A673 (cell line): Measurements from ENCODE around the gene NVL. TPM values are rescaled to one million over a fixed set of nuclear protein-coding genes. Genes with fewer than 3 reads are reported as not detected.

Experiments used
- BruUV-seq: library from RNA; stranded (reverse); fragments of 400-500 nt; replicated peaks from 2 replicates; lab custom pipeline; 2021; lab: Mats Ljungman, UMichigan
- CTCF ChIA-PET: fragments of 300-600 bp; sonication (Branson Sonifier 250); formaldehyde crosslinking; loops from one replicate; lab custom pipeline; 2022; ENCODE audit warnings: antibody characterized with exemption; lab: Charles Lee
- POLR2A ChIA-PET: fragments of 300-600 bp; sonication (Branson Sonifier 250); formaldehyde crosslinking; loops from one replicate; lab custom pipeline; 2022; ENCODE audit warnings: antibody characterized with exemption; ENCODE audit not compliant: low non-redundant PET; lab: Charles Lee
- DNase-seq: peaks from one replicate; pipeline ENCODE4 v3.0.0-alpha.2; 2015; ENCODE audit warnings: low spot score
- H3K27ac ChIP-seq: fragments of 200-600 bp; sonication (generic); 2 replicates; pipeline ENCODE4 v1.5.1; 2016; ENCODE audit warnings: mixed run types, low read depth, mild to moderate bottlenecking, mixed read lengths, antibody characterized with exemption, low read length; ENCODE audit not compliant: poor library complexity, severe bottlenecking
- H3K27me3 ChIP-seq: fragments of 200-600 bp; sonication (generic); replicated peaks from 2 replicates; pipeline ENCODE4 v1.6.1; 2017; ENCODE audit warnings: mixed run types, low read depth, mild to moderate bottlenecking, mixed read lengths, antibody characterized with exemption, low read length; ENCODE audit not compliant: insufficient read depth, poor library complexity
- H3K36me3 ChIP-seq: fragments of 200-600 bp; sonication (generic); 2 replicates; pipeline ENCODE4 v1.6.1; 2016; ENCODE audit warnings: mixed run types, mild to moderate bottlenecking, mixed read lengths, antibody characterized with exemption, low read length; ENCODE audit not compliant: insufficient read depth, poor library complexity, severe bottlenecking
- H3K4me1 ChIP-seq: fragments of 200-600 bp; sonication (generic); 2 replicates; pipeline ENCODE4 v1.6.1; 2017; ENCODE audit warnings: mixed run types, mild to moderate bottlenecking, mixed read lengths, antibody characterized with exemption, low read length; ENCODE audit not compliant: insufficient read depth, poor library complexity, severe bottlenecking
- H3K4me3 ChIP-seq: fragments of 200-600 bp; sonication (generic); 2 replicates; pipeline ENCODE4 v1.5.1; 2016; ENCODE audit warnings: low read depth, mixed run types, mild to moderate bottlenecking, mixed read lengths, low read length; ENCODE audit not compliant: poor library complexity, severe bottlenecking
- H3K9me3 ChIP-seq: fragments of 200-600 bp; sonication (generic); 2 replicates; pipeline ENCODE4 v1.6.1; 2016; ENCODE audit warnings: mixed run types, low read depth, mild to moderate bottlenecking, mixed read lengths, antibody characterized with exemption, low read length; ENCODE audit not compliant: poor library complexity, severe bottlenecking
- CTCF ChIP-seq: fragments of 300-800, 200-600 bp; sonication (generic); conservative IDR thresholded peaks from 2 replicates; pipeline ENCODE4 v1.5.1; 2017; ENCODE audit warnings: low read depth, mild to moderate bottlenecking, antibody characterized with exemption, low read length, moderate library complexity, mixed read lengths
- EZH2 ChIP-seq: fragments of 200-600 bp; sonication (generic); IDR thresholded peaks from 2 replicates; pipeline ENCODE4 v1.6.1; 2017; ENCODE audit warnings: borderline replicate concordance, low read depth, mild to moderate bottlenecking, mixed read lengths, antibody characterized with exemption, low read length; ENCODE audit not compliant: poor library complexity, severe bottlenecking
- intact Hi-C: fragments of 100-400 bp; cut with micrococcal nuclease; formaldehyde crosslinking; loops from one replicate; pipeline ENCODE4 v1.10.0; 2022; ENCODE audit not compliant: unreplicated experiment
- total RNA-seq: library from RNA; stranded (reverse); gene quantifications from 2 replicates; pipeline ENCODE4 v1.2.3, GENCODE V29; 2021

NVL gene
- total RNA-seq, 1 experiment from 2014 or later: 54.8 TPM

- BruUV-seq: no TSS peak
- Histone ChIP-seq H3K36me3 (peaks cover 5% of the 10 kb centered on the region), H3K9me3 (no peaks in the 10 kb centered on the region), H3K27me3 (no peaks in the 10 kb centered on the region), H3K4me3 (no peak overlapping the region), H3K4me1 (peaks cover 6% of the 10 kb centered on the region), H3K27ac (no peak overlapping the region)
- ChIA-PET POLR2A (interaction anchor here (0.6 kb wide), 1 partner anchor 31 kb away, joined by 4 read pairs; no protein-coding TSS in a partner anchor), CTCF (interaction anchor here (0.6 kb wide), 1 partner anchor 63 kb away, joined by 3 read pairs; no protein-coding TSS in a partner anchor)
- TF ChIP-seq CTCF (no peak), EZH2 (no peak)
- intact Hi-C loops: no loop called here
- no peak for DNase-seq
Observed at GRCh38 chr1:224252479-224252878, 77.5 kb downstream of the NVL start.

GRCh38 chr1:224251741-224252146, 78.2 kb downstream of the NVL start:
- no peak for TF ChIP-seq CTCF
- TF ChIP-seq EZH2: no peak
- POLR2A ChIA-PET: no interaction called here
- no TSS peak for BruUV-seq

GRCh38 chr1:224245188-224245587, 84.8 kb downstream of the NVL start:
- Histone ChIP-seq H3K4me1 (no peaks in the 10 kb centered on the region), H3K9me3 (no peaks in the 10 kb centered on the region), H3K4me3 (no peak overlapping the region), H3K27me3 (no peaks in the 10 kb centered on the region), H3K36me3 (peaks cover 5% of the 10 kb centered on the region), H3K27ac (no peak overlapping the region)
- intact Hi-C loops: no loop called here
- ChIA-PET CTCF (no interaction called here), POLR2A (no interaction called here)
- no TSS peak for BruUV-seq
- TF ChIP-seq EZH2 (no peak), CTCF (no peak)
- DNase-seq: no peak

More at GRCh38 chr1:224251741-224252146, 78.2 kb downstream of the NVL start:
- Histone ChIP-seq H3K4me1 (peaks cover 2% of the 10 kb centered on the region), H3K27me3 (no peaks in the 10 kb centered on the region), H3K9me3 (no peaks in the 10 kb centered on the region), H3K4me3 (no peak overlapping the region), H3K36me3 (peaks cover 5% of the 10 kb centered on the region), H3K27ac (no peak overlapping the region)
- CTCF ChIA-PET: interaction anchor here (0.6 kb wide), 1 partner anchor 63 kb away, joined by 3 read pairs; no protein-coding TSS in a partner anchor
- intact Hi-C loops: no loop called here
- DNase-seq: peak; percentile 18
